Motor neuron (in vitro differentiated cells): ENCODE measurements around the gene REG4. TPM values are rescaled to one million over a fixed set of nuclear protein-coding genes. Genes with fewer than 3 reads are reported as not detected.
"Not testable (repeated sequence)": the region's sequence is repeated elsewhere in the genome, so short reads cannot be mapped to it uniquely, and the experiment has no call there.

Experiments used
- ATAC-seq, 8 experiments: fragments of 200-7000 bp; cut with Tn5 transposase; replicated peaks in 6 of 8; 2 replicates each; pipeline ENCODE4 v1.8.0; 2021; ENCODE audit warnings: mild to moderate bottlenecking in 8 of 8, moderate library complexity in 8 of 8
- H3K27ac ChIP-seq, 2 donors: fragments of 250-450 bp; sonication (Bioruptor Pico); 2 replicates each; pipeline ENCODE4 v1.9.0; 2021; ENCODE audit warnings: antibody characterized with exemption in 2 of 2, mild to moderate bottlenecking in 2 of 2, moderate library complexity in 1 of 2
- H3K4me1 ChIP-seq, 2 donors: fragments of 250-450 bp; sonication (Bioruptor Pico); replicated peaks in 1 of 2; 2 replicates each; pipeline ENCODE4 v1.6.1; 2021; ENCODE audit warnings: antibody characterized with exemption in 2 of 2, mild to moderate bottlenecking in 2 of 2, moderate library complexity in 1 of 2
- H3K4me3 ChIP-seq, 5 donors: fragments of 250-450 bp; sonication (Bioruptor Pico); 2 replicates each; pipeline ENCODE4 v1.9.0; 2021; ENCODE audit warnings: antibody characterized with exemption in 5 of 5, mild to moderate bottlenecking in 5 of 5, moderate library complexity in 4 of 5
- WGBS, 10 experiments: fragments of 450-650 bp; shearing (Covaris generic); methylation state at CpG; one replicate each; pipeline ENCODE4 v1.0.0; 2022; 5-methylcytosine and 5-hydroxymethylcytosine counted together
- in situ Hi-C, 9 experiments: fragments of 400-800 bp; cut with MboI; loops; one replicate each; pipeline ENCODE4 v1.15.0; 2021; ENCODE audit warnings: low sequenced_read_pairs in 9 of 9, low pct_unique_long_range_greater_than_20kb in 2 of 9; ENCODE audit not compliant: unreplicated experiment in 9 of 9
- total RNA-seq, 8 experiments: library from RNA; unstranded; fragments of 300-600 nt; gene quantifications; 2 replicates each; pipeline versions ENCODE4 v1.2.3 to v1.2.4, GENCODE V29; 2022

REG4 gene
- 1 to 10 TPM in 1 of 8 experiments, under 1 TPM in 4, not detected in 3; 0.14 to 1.1 (median 0.29) TPM for total RNA-seq

DNA sequence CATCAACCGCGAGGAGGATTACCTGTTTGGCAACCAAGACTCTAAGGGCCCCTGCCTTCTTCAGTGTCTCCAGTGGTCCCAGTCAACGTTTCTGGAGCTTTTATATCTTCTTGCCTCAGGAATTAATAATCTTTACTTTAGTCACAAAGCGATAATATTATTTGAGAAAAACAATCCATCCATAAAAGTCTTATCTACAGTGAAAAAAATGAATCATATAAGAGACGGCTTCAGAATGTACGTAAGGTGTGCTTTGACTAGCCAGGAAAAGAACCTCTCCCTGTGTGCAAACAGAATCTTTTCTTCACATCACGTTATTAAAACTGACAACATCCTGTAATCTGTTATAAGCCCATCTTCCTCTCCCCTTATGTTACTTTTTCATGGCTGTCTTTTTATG lies at the start of gene REG4:
Gene REG4 (minus strand): TSS at position 74 of the 400 bp plus-strand sequence. CDS start 2,691 bp downstream, outside the sequence.
- ATAC-seq: no peak
- no peak within 1 kb of the TSS for H3K27ac ChIP-seq
- no peak within 1 kb of the TSS for H3K4me3 ChIP-seq
- H3K4me1 ChIP-seq: no peaks in the 10 kb centered on the region
- in situ Hi-C loops: no loop called here
- 50 to 88% (median 74%) methylated on average over 1 to 7 of the region's 7 CpGs for WGBS, 10 experiments

DNA sequence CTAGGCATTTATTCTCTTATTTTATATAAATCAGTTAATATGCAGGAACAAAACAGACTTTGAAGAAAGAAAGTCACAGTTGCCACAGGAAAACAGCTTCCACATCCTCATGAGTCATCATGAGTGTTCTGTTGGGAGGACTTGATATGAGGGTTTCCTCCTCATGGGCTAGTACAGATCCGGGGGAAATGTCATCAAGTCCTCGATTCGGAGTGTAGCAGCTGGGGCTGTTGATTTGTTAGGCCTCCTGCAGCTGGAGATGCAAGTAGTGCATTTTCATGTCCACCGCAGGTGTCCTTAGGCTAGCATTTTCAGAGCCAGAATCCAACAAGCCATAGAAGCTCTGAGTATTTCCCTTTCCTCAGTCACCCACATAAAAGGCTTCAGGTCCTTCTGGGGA lies 48.4 kb upstream of the REG4 start:
- in situ Hi-C loops: no loop called here
- H3K4me3 ChIP-seq: no peak overlapping the region
- H3K4me1 ChIP-seq: no peaks in the 10 kb centered on the region
- H3K27ac ChIP-seq: no peak overlapping the region
- WGBS, 10 experiments: 52 to 72% (median 58%) methylated on average over 3 to 4 of the region's 4 CpGs; no CpG with 5 or more reads in 6 of the 10 experiments
- peak in 2 of 8 experiments; percentile 26 to 48 for ATAC-seq

GRCh38 chr1:119858556-119859214 lies 47.4 kb upstream of the REG4 start:
- H3K4me1 ChIP-seq, H3K4me3 ChIP-seq, ATAC-seq, H3K27ac ChIP-seq, in situ Hi-C loops: not testable (repeated sequence)
- 33 to 93% (median 78%) methylated on average over 1 to 4 of the region's 4 CpGs; no CpG with 5 or more reads in 2 of the 10 experiments for WGBS, 10 experiments

GRCh38 chr1:119858126-119858525 lies 46.9 kb upstream of the REG4 start:
- in situ Hi-C loops: no loop called here
- WGBS, 10 experiments: 60 to 100% (median 91%) methylated on average over 1 to 2 of the region's 2 CpGs; no CpG with 5 or more reads in 4 of the 10 experiments
- H3K4me3 ChIP-seq: no peak overlapping the region

DNA sequence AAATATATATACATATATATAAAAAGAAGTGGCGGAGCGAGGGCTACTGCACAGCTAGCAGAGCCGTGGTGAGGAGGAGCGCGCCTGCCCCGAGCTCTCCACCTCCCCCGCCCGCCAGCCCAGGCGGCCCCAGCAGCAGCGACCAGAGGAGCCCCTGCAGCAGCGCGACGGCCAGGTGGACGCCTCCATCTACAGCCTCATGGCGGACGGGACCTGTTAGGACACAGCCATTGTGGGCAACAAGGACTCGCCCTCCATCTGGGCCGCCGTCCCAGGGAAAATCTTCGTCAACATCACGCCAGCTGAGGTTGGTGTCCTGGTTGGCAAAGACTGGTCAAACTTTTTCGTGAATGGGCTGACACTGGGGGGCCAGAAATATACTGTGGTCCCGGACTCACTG lies 41.9 kb upstream of the REG4 start:
- H3K4me3 ChIP-seq: no peak overlapping the region
- no peaks in the 10 kb centered on the region for H3K4me1 ChIP-seq
- WGBS, 10 experiments: 94 to 100% (median 100%) methylated on average over 1 to 23 of the region's 23 CpGs; no CpG with 5 or more reads in 5 of the 10 experiments
- in situ Hi-C loops: no loop called here
- no peak overlapping the region for H3K27ac ChIP-seq
- ATAC-seq: no peak

More at GRCh38 chr1:119858126-119858525, 46.9 kb upstream of the REG4 start:
- Histone ChIP-seq H3K27ac (no peak overlapping the region), H3K4me1 (no peaks in the 10 kb centered on the region)
- ATAC-seq: no peak

DNA sequence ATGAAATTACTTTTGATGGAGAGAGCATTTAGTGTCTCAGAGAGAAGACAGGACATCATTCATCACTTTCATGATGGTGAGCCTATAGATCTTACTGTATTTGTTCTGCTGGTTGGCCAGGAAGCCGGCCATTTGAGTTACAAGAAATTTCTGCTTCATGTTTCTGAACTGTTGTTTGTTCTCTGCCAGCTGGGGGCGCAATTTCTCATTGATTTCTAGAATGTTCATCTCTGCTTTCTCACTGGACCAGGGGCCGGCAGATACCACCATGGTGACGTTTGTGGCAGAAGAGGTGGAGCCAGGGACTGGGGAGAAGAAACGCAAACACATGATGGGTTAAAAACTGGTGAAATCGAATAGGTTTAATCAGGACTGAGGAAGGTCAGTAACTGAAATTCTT lies 32.9 kb upstream of the REG4 start:
- WGBS, 10 experiments: 30 to 86% (median 63%) methylated on average over 2 to 6 of the region's 6 CpGs
- in situ Hi-C loops, H3K27ac ChIP-seq, ATAC-seq, H3K4me1 ChIP-seq, H3K4me3 ChIP-seq: not testable (repeated sequence)

DNA sequence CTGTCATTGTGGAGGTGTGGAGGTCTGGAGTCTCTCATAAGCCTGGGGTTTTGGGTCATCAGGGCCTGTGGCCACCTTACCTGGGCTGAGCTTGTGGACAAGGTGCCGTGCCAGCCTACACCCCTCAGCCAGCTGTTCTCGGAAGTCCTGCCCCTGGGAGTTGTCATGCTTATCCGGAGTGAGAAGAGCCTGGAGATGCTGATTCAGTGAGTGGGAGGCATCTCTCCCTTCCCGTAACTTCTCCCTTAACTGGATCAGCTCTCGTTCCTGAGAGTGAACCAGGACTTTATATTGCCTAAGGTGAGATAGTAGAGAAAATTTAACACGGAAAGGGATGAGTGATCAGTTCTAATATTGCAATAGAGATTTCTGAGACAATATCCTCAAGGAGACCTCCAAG lies 30.0 kb upstream of the REG4 start:
- Histone ChIP-seq H3K27ac (no peak overlapping the region), H3K4me1 (no peaks in the 10 kb centered on the region), H3K4me3 (no peak overlapping the region)
- in situ Hi-C loops: no loop called here
- ATAC-seq: no peak
- 3 to 93% (median 81%) methylated on average over 1 to 6 of the region's 6 CpGs; no CpG with 5 or more reads in 3 of the 10 experiments for WGBS, 10 experiments

GRCh38 chr1:119840745-119841144 lies 29.5 kb upstream of the REG4 start:
- no peak overlapping the region for H3K27ac ChIP-seq
- no peak overlapping the region for H3K4me3 ChIP-seq
- in situ Hi-C loops: no loop called here
- 0 to 67% (median 45%) methylated on average over 1 of the region's 1 CpG; no CpG with 5 or more reads in 6 of the 10 experiments for WGBS, 10 experiments
- H3K4me1 ChIP-seq: no peaks in the 10 kb centered on the region
- no peak for ATAC-seq

DNA sequence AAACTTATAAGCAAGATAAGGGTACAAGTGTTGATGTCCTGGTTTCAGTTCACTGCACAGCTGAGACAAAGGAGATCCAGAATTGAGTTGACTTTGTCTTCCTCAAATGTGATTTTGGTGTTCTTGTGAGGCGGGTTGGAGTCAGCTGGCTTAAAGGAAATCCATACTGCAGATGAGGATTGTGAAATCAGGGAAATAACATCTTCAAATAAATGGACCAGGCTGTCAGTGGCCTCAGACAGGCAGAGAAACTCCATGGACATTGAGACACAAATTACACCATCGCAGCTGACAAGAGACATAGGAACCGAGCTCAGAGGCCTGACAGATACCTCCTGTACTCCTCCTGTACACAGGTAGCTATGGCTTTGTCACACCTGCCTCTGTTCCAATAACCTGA lies 27.0 kb upstream of the REG4 start:
- Histone ChIP-seq H3K4me1 (no peaks in the 10 kb centered on the region), H3K4me3 (no peak overlapping the region), H3K27ac (no peak overlapping the region)
- no peak for ATAC-seq
- 0 to 93% (median 51%) methylated on average over 1 to 3 of the region's 3 CpGs for WGBS, 10 experiments
- in situ Hi-C loops: no loop called here

DNA sequence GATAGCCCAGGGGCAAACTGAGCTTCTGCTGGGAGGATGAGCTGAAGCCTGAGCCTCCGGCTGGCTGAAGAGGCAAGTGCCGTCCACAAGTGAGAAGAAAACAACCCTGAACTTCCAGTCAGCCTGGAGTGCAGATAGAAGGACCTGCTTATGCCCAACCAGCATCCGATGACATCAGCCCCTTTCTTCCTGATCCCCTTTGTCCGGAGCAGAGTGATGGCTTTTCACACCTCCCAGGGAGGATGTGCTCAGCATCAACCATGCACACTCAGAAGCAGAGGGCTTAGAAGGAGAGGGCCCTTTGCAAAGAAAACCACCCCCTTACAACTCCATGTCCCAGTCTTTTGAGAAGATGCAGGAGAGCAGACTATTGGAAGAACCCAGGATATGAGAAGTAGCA lies 23.7 kb upstream of the REG4 start:
- WGBS, 10 experiments: 20 to 80% (median 68%) methylated on average over 1 to 3 of the region's 4 CpGs; no CpG with 5 or more reads in 1 of the 10 experiments
- in situ Hi-C loops: no loop called here
- no peaks in the 10 kb centered on the region for H3K4me1 ChIP-seq
- no peak overlapping the region for H3K4me3 ChIP-seq
- H3K27ac ChIP-seq: no peak overlapping the region
- peak in 3 of 8 experiments; percentile 39 to 66 (median 62) for ATAC-seq

- ATAC-seq: no peak
- no peak overlapping the region for H3K27ac ChIP-seq
- in situ Hi-C loops: no loop called here
- H3K4me3 ChIP-seq: no peak overlapping the region
- 43 to 94% (median 74%) methylated on average over 2 to 3 of the region's 3 CpGs; no CpG with 5 or more reads in 2 of the 10 experiments for WGBS, 10 experiments
- H3K4me1 ChIP-seq: no peaks in the 10 kb centered on the region
These were observed 19.8 kb upstream of the REG4 start for GRCh38 chr1:119831027-119831426.

GRCh38 chr1:119829625-119830024 lies 18.4 kb upstream of the REG4 start:
- 31 to 48% (median 44%) methylated on average over 4 of the region's 4 CpGs; no CpG with 5 or more reads in 5 of the 10 experiments for WGBS, 10 experiments
- peak in 4 of 8 experiments; percentile 35 to 79 (median 46) for ATAC-seq
- H3K4me3 ChIP-seq: no peak overlapping the region
- H3K4me1 ChIP-seq: no peaks in the 10 kb centered on the region
- in situ Hi-C loops: no loop called here
- H3K27ac ChIP-seq: no peak overlapping the region

GRCh38 chr1:119829006-119829405 lies 17.7 kb upstream of the REG4 start:
- ATAC-seq, H3K27ac ChIP-seq, in situ Hi-C loops, H3K4me3 ChIP-seq, H3K4me1 ChIP-seq: not testable (repeated sequence)

- Histone ChIP-seq H3K27ac (no peak overlapping the region), H3K4me1 (no peaks in the 10 kb centered on the region), H3K4me3 (no peak overlapping the region)
- no peak for ATAC-seq
- in situ Hi-C loops: no loop called here
- WGBS, 10 experiments: 11 to 100% (median 86%) methylated on average over 2 to 3 of the region's 3 CpGs
These were observed 17.0 kb upstream of the REG4 start for GRCh38 chr1:119828266-119828665.
